Kidney (tissue), 14 donors: ENCODE measurements around the gene GARIN5A. TPM values are rescaled to one million over a fixed set of nuclear protein-coding genes. Genes with fewer than 3 reads are reported as not detected.

ENCODE experiments used
- DNase-seq, 5 donors: peaks; one replicate each; pipeline ENCODE4 v3.0.0-alpha.2; 2013 to 2020
- FAIRE-seq: peaks from 2 replicates; lab custom pipeline; 2012; peaks lifted over from hg19 to GRCh38; lab: Jason Lieb, UNC
- H3K27ac ChIP-seq, 2 donors: one replicate each; pipeline ENCODE4 v1.7.0; 2013; ENCODE audit warnings: low read depth in 2 of 2, low read length in 2 of 2, inconsistent platforms in 1 of 2
- H3K27me3 ChIP-seq: one replicate; pipeline ENCODE4 v1.7.1; 2013; ENCODE audit warnings: low read length, inconsistent platforms; ENCODE audit not compliant: control insufficient read depth, insufficient read depth
- H3K36me3 ChIP-seq, 3 donors: one replicate each; pipeline versions ENCODE4 v1.7.0 to v1.7.1; 2013; ENCODE audit warnings: low read length in 3 of 3, control low read depth in 1 of 3, inconsistent platforms in 1 of 3; ENCODE audit not compliant: insufficient read depth in 3 of 3, control insufficient read depth in 2 of 3
- H3K4me1 ChIP-seq, 3 donors: one replicate each; pipeline versions ENCODE4 v1.7.0 to v1.7.1; 2013; ENCODE audit warnings: low read length in 3 of 3, inconsistent platforms in 1 of 3, low read depth in 1 of 3; ENCODE audit not compliant: control insufficient read depth in 2 of 3, insufficient read depth in 2 of 3
- H3K4me3 ChIP-seq, 3 donors: one replicate each; pipeline versions ENCODE4 v1.7.0 to v1.8.1; 2013; ENCODE audit warnings: low read length in 3 of 3, control low read depth in 1 of 3, inconsistent platforms in 1 of 3
- H3K9ac ChIP-seq, 3 donors: one replicate each; pipeline versions ENCODE4 v1.7.0 to v1.7.1; 2013; ENCODE audit warnings: low read length in 3 of 3, control low read depth in 1 of 3, inconsistent platforms in 1 of 3
- H3K9me3 ChIP-seq, 3 donors: one replicate each; pipeline versions ENCODE4 v1.7.0 to v1.7.1; 2013; ENCODE audit warnings: low read length in 3 of 3, control low read depth in 1 of 3, inconsistent platforms in 1 of 3; ENCODE audit not compliant: control insufficient read depth in 2 of 3, insufficient read depth in 1 of 3
- intact Hi-C: fragments of 100-400 bp; cut with DNase I; formaldehyde crosslinking; loops from one replicate; pipeline ENCODE4 v1.11.1; 2022
- polyA plus RNA-seq: library from polyadenylated mRNA; stranded (reverse); fragments of 350-450 nt; fragmentation: Illumina TruSeq; extraction: RNeasy Lipid Tissue Mini Kit (QIAGEN cat#74804); gene quantifications from one replicate; pipeline ENCODE4 v1.2.3, GENCODE V29; 2014; ENCODE audit warnings: low read depth, low replicate concordance; ENCODE audit not compliant: insufficient read depth
- total RNA-seq: library from RNA; stranded (reverse); fragmentation: NEBNext Ultra II Directional; extraction: Animal tissue kit (Norgen Biotek cat#: 25700); gene quantifications from one replicate; pipeline ENCODE4 v1.2.1, GENCODE V29; 2021
- TF ChIP-seq, protein P1 (sequence below): IDR thresholded peaks from 3 replicates; pipeline ENCODE4 v1.5.1; 2012; ENCODE audit warnings: mild to moderate bottlenecking, moderate library complexity, borderline replicate concordance; ENCODE audit not compliant: insufficient read depth; ENCODE audit errors: extremely low read depth
- donor health status: control.
- donor health status: control.
- donor health status: control.
- donor health status: control.
- donor health status: control.
- donor health status: DM: yes; HTN: yes; CAD: no.
- donor health status: Normal renal cell carcinoma (clear cell type).

Gene GARIN5A
- total and polyA plus RNA-seq, 2 donors from 2014 or later = 2.0 to 9.0 TPM

DNA sequence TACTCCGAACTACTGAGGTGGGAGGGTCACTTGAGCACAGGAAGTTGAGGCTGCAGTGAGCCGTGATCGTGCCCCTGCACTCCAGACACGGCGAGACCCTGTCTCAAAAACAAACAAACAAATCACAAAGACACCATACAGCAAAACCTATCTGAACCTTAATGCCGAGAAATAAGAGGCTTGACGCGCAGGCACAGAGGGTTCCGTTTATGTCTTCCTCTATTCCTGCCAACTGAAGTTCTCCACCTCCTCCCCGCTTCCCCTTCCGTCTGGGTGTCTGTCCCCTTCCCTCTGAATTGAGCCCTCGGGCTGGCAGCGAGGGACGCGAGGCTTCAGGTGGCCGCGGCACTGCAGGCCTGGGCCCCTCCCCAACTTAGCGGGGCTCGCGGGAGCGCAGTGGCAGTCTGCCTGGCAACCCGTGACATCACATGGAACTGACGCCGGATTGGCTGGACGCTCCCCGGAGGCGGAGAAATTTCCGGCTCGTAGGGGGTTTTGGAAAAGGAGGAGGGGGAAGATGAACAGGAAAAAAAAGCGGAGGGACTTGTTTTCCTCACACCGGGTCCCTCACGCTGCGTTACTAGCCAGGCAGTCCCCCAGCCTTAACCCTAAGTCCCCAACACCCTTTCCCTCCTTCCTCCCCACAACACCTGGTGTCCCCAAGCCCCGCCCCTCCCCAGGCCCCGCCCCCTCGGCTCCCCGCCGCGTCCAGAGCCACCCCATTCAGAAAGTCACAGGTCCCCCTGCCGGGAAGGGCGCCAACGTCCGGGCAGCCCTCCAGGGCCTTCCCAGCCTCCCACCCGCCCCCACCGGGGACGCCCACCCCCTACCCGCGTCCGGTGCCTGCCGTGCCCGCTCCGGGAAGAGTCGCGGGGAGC, 45.1 kb downstream of the GARIN5A start:
- Histone ChIP-seq H3K4me3 (peak overlapping the region; percentile 68 to 82 (median 79)), H3K27me3 (no peaks in the 10 kb centered on the region), H3K36me3 (no peaks in the 10 kb centered on the region), H3K27ac (peak overlapping the region in 1 of 2 donors; percentile 52), H3K9ac (peak overlapping the region; percentile 30 to 81 (median 65)), H3K4me1 (peaks cover 0 to 7% (median 3%) of the 10 kb centered on the region in 3 donors), H3K9me3 (no peaks in the 10 kb centered on the region)
- DNase-seq = peak; percentile 92 to 96 (median 94)
- no peak for FAIRE-seq
- TF ChIP-seq, protein P1, sequence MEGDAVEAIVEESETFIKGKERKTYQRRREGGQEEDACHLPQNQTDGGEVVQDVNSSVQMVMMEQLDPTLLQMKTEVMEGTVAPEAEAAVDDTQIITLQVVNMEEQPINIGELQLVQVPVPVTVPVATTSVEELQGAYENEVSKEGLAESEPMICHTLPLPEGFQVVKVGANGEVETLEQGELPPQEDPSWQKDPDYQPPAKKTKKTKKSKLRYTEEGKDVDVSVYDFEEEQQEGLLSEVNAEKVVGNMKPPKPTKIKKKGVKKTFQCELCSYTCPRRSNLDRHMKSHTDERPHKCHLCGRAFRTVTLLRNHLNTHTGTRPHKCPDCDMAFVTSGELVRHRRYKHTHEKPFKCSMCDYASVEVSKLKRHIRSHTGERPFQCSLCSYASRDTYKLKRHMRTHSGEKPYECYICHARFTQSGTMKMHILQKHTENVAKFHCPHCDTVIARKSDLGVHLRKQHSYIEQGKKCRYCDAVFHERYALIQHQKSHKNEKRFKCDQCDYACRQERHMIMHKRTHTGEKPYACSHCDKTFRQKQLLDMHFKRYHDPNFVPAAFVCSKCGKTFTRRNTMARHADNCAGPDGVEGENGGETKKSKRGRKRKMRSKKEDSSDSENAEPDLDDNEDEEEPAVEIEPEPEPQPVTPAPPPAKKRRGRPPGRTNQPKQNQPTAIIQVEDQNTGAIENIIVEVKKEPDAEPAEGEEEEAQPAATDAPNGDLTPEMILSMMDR = no peak
- intact Hi-C loops = no loop called here

DNA sequence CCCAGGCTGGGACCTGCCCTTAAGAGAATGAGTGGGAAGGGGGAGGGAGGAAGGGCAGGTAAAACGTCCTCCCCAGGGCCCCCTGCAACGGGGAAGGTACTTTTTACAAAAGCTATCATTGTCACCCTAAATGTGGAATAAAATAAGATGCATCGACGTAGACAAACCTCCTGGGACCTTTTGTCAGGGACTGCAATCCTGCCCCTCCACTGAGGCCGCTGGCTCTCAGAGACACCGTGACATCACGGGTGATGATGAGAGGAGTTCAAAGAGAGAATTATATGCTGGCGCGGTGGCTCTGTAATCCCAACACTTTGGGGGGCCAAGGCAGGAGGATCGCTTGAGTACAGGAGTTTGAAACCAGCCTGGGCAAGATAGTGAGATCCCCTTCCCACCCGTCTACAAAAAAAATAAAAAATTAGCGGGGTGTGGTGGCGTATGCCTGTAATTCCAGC, 45.7 kb downstream of the GARIN5A start:
- Histone ChIP-seq H3K36me3 (no peaks in the 10 kb centered on the region), H3K9me3 (no peaks in the 10 kb centered on the region), H3K4me1 (peaks cover 0 to 7% (median 3%) of the 10 kb centered on the region in 3 donors), H3K9ac (peak overlapping the region in 1 of 3 donors; percentile 81), H3K27ac (peak overlapping the region in 1 of 2 donors; percentile 20), H3K27me3 (no peaks in the 10 kb centered on the region), H3K4me3 (peak overlapping the region in 1 of 3 donors; percentile 79)
- TF ChIP-seq, protein P1 = no peak
- intact Hi-C loops = no loop called here
- DNase-seq (no peak), FAIRE-seq (no peak)

DNA sequence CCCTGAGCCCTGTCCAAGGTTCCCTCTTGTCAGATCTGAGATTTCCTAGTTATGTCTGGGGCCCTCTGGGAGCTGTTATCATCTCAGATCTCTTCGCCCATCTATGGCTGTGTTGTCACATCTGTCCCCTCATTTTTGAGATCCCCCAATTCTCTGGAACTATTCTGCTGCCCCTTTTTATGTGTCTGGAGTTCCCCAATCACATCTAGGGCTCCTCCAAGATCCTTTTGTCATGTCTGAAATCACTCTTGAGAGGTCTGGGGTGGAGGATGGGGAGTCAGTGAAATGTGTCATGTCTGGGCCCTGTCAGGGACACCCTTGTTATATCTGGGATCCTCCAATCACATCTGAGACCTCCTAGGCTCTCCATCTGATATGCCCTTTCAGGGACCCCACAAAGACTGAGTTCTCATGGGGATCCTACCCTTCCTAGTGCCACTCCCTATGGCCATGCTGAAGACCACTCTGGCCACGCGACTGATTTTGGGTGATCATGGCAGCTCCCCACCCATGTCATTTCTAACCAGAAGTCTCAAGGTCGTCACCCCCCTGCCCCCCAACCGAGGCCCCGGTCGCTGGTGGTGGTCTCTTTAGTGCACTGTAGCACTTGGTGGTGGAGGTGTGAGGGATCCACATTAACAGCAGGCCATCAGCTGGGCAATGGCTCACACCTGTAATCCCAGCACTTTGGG, 47.7 kb downstream of the GARIN5A start:
- FAIRE-seq = no peak
- H3K36me3 ChIP-seq = no peaks in the 10 kb centered on the region
- H3K27me3 ChIP-seq = no peaks in the 10 kb centered on the region
- H3K9ac ChIP-seq = no peak overlapping the region
- peaks cover 0 to 7% (median 3%) of the 10 kb centered on the region in 3 donors for H3K4me1 ChIP-seq
- H3K27ac ChIP-seq = no peak overlapping the region
- TF ChIP-seq, protein P1 = no peak
- no peak overlapping the region for H3K4me3 ChIP-seq
- no peak for DNase-seq
- no peaks in the 10 kb centered on the region for H3K9me3 ChIP-seq
- intact Hi-C loops = no loop called here
